ENCODE data around the gene CLCF1.
"Not testable (repeated sequence)": the region's sequence is repeated elsewhere in the genome, so short reads cannot be mapped to it uniquely, and the experiment has no call there.

CLCF1 gene

DNA sequence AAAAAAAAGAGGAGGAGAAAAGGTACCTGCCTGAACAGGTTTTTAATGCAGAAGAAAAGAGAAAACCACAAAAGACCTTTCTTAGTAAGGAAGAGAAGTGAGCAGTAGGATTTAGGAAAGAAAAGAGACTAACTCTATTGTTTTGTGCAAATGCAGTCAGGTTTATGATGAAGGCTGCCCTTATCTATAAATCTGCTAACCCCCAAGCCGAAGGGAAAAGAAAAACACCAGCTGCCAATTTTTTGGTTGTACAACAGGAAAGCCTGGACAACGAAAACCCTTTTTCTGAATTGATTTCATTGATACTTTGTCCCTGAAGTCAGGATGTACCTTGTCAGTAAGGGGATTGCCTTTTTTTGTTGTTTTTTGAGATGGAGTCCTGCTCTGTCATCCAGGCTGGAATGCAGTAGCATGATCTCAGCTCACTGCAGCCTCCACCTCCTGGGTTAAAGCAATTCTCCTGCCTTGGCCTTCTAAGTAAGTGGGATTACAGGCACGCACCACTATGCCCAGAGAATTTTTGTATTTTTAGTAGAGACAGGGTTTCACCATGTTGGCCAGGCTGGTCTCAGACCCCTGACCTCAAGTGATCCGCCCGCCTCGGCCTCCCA lies 41.2 kb downstream of the CLCF1 start:
- DNase-seq (ENCODE audit: low read depth in 2 of 2), result no peak

DNA sequence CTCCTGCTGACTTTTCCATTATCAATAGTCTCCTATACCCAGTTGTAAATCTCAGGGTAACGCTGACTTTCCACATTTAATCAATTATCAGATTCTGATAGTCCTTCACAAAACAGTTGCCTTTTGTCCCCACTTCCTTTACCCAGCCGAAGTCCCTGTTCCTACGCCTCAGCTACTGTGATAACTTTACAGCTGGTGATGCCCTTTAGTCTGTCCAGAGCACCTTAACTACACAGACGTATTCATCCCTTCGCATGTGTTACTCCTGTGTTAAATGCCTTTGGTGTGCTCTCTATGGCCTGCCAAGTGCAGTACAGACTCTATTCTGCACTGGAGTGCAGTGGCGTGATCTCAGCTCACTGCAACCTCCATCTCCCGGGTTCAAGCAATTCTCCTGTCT lies 49.9 kb downstream of the CLCF1 start:
- DNase-seq (ENCODE audit: low read depth in 2 of 2), result no peak

DNA sequence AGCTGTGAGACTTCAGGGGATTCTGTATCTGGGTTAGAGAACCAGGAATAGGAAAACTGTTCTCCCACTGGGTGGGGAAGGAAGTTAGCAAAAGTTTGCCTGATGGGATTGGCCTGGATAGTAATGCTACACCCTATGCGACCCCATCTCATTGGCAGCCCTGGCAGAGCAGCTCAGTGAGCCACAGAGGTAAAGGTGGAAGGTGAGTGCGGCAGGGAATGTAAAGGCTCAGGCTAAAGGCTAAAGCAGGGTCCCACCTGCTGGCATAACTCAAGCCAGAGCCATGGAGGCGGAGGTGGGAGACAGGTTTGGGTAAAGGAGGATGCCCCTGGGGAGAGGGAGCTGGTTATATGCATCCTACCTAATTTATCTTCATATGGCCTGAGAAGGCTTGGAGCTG lies 51.3 kb downstream of the CLCF1 start:
- no peak for DNase-seq (ENCODE audit: low read depth in 2 of 2)

DNA sequence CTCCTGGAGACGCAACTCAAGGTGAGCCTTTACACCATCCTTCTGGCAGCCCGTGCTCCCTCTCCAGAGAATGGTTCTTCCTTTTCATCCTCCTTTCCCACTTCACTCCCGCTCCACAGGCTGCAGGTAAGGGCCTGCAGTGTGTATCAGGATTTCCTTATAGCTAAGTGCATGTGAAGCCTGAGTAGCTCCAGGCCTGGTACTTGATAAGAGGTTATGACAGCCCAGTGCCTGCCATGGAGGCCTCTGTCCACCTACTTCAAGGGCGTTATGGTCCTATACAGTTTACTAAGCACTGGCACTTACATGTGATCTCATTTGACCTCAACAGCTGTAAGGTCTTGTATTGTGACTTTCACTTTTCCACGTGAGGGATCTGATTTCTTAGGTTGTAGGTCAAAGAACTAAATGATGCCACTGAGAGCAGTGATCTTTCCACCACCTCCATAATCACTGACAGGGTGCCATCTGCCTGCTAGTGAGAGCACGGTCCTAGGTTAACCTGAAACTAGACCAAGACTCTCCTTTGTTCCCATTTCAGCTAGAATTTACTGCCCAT lies 52.0 kb downstream of the CLCF1 start:
- no peak for DNase-seq (ENCODE audit: low read depth in 2 of 2)

DNA sequence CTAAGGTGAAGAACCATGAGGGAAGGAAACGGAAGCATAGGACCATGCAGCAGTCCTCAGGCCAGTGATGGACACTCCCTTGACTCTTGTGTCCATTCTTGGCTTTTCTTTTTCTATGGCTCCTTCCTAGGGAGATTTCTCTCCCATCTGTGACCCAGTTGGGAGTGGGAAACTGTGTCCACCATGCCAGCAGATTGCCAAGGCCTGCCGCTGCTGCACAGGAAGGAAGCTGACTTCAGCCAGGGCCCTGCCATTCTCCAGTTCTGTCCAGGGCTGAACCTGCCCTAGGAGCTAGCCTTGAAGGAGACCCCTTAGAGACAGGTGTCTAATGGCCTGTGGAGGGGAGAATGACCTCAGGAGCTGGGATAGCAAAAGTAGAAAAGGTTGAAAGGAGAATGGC lies 52.7 kb downstream of the CLCF1 start:
- no peak for DNase-seq (ENCODE audit: low read depth in 2 of 2)

DNA sequence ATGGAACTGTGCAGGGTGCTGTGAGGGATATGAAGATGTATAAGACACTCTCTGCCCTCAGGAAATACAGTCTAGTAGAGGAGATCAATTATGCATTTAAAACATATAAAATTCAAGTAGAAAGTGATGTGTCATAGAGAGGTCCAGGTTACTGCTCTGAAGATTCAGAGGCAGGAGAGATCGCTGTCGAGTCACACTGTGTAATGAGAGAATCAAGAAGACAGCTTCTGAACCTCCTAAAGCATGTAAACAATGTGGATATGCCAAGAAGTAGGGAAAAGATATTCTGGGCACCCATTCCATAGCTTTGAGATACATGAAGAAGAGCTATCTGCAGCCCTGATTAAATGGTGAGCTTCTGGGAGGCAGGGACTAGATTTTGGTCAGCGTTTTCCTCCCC lies 53.4 kb downstream of the CLCF1 start:
- DNase-seq (ENCODE audit: low read depth in 2 of 2), result no peak

DNA sequence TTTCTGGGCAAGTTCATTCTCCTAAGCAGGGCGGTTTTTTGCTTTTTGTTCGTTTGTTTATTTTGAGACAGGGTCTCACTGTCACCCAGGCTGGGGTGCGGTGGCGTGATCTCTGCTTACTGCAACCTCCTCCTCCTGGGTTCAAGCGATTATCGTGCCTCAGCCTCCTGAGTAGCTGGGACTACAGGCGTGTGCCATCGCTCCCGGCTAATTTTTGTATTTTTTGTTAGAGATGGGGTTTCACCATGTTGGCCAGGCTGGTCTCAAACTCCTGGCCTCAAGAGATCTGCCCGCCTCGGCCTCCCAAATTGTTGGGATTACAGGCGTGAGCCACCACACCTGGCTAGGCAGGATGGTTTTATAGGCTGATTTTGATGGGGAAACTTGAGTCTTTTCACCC lies 54.5 kb downstream of the CLCF1 start:
- not testable (repeated sequence) for DNase-seq (ENCODE audit: low read depth in 2 of 2)

DNA sequence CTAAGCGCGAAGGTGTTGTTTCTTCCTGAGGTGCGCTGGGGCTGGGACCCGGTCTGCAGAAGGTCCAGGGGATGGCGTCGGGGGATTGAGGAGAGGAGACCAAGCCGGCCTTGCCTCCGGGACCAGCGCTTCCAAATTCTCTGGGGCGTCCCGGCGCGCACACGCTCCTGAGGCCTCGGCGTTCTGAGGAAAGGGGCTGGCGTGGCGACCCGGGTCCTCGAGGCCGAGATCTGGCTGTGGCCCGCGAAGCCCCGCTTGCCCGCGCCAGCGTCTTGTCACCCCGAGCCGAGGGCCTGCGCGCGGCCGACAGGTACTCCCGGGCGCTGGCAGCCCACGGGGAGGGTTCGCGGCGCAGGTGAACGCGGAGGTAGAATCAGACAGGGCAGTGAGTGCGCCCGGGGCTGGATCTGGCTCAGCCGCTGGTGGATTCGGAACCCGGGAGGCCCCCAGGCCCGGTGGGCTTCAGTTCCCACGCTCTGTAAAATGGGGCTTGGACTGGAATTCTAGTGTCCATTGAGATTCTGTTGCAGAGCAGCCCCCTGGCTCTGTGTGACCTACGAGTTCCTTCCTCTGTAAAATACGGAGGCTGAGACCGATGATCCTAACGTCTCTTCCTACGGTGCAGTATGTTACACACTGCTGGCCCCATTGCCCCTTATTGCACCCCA lies 55.4 kb downstream of the CLCF1 start:
- DNase-seq (ENCODE audit: low read depth in 2 of 2), result peak in 1 of 2 donors; percentile 19

DNA sequence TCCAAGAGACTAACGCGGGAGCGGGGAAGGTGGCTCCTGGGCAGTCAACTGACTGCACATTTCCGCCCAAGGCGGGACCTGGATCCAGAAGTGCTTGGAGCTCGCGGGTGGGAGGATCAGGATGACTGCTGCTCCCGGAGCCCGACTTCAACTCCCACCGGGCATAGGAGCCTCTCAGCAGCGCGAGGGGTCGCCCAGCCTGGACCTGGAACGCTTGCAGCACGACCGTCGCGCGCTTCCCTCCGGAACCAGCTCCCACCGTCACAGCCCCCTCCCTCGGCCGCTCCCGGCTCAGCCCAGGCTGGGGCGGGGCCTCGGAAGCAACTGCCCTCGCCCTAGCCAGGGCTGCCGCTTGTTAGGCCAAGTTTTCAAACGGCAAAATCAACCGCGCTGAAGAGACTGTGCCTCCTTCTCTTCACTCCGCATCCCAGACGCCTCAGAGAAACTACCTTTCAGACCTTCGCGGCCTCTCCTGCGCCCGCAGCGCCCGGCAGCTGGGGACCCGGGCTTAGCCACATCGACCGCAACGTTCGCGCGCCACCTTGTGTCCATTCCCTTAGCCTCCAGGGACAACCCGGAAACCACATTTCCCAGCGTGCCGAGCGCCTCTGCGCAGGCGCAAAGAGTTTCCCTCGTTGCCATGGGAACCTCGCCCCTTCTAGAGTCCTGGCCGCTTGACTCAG lies 56.1 kb downstream of the CLCF1 start:
- peak; percentile 95 to 98 for DNase-seq (ENCODE audit: low read depth in 2 of 2)

DNA sequence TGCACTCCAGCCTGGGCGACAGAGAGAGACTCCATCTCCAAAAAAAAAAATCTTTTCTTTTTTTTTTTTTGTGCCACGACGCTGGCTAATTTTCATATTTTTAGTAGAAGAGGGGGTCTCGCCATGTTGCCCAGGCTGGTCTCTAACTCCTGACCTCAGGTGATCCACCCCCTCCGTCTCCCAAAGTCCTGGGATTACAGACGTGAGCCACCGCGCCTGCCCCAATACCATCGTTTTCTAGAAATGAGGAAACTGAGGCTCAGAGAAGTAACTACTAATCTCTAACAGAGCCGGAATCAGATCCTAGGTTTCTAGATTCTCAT lies 56.6 kb downstream of the CLCF1 start:
- no peak for DNase-seq (ENCODE audit: low read depth in 2 of 2)

DNA sequence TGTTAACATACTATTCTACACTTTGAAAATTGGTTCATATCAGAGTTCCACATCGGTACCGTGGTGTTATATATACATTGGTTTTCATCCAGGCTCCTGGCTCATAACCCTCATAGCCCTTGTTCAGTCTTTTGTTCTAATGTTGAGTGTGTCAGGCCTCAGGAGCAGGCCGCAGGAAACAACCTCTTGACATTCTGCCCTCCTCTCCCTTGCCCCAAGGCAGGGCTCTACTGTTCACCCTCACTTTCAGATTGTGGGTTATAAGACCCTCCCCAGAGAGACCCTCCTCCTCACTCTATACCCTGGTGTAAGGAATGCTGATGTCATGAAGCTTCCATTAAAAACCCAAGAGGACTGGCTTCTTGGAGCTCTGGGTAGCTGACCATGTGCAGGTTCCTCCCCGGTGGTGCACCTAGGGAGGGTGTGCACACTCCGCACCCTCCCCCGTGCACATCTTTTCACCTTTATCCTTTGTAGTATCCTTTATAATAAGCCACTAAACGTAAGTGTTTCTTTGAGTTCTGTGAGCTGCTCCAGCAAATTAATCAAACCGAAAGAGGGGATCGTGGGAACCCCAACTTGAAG lies 58.0 kb downstream of the CLCF1 start:
- DNase-seq (ENCODE audit: low read depth in 2 of 2), result no peak

DNA sequence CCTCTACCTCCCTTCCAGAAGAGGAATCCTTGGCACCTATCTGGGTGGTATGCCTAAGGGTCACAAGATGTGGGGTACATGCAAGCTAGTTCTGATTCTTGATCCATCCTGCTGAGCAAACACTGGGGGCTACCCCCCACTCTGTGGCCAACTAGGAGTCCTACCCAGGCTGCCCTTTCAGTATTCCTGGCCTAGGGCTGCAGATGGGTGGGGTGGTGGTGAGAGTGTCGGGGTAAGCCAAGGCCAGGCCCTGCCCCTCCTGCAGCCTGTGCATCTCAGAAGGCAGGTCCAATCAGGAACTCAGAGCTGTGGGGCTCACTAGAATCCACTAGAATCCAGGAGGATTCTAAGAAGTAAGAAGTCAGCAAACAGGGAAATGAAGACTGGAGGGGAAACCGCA lies 59.2 kb downstream of the CLCF1 start:
- DNase-seq (ENCODE audit: low read depth in 2 of 2), result no peak
